ENCODE results near the gene CRB1. TPM values are rescaled to one million over a fixed set of nuclear protein-coding genes. Genes with fewer than 3 reads are reported as not detected.

The CRB1 gene
- total RNA-seq, 1 experiment from 2014 or later: not detected

- H3K4me2 ChIP-seq (ENCODE audit: insufficient read depth, insufficient read length, low read length): no peak overlapping the region
- H3K27me3 Mint-ChIP-seq (ENCODE audit: low read depth): no peaks in the 10 kb centered on the region
- no CpG with 5 or more reads among the region's 4 CpGs for WGBS (ENCODE audit: extremely low coverage, insufficient read length, low lambda C conversion rate)
Measured at GRCh38 chr1:197285526-197286205, 17.6 kb downstream of the CRB1 start.

More at GRCh38 chr1:197285526-197286205, 17.6 kb downstream of the CRB1 start:
- no peak overlapping the region for H3K18ac ChIP-seq (ENCODE audit: insufficient read length, low read depth, low read length)
- no peak overlapping the region for H3T11ph ChIP-seq (ENCODE audit: low read length)
- DNase-seq: no peak
- Mint-ChIP-seq H3K27ac (no peak overlapping the region), H3K4me3 (no peak overlapping the region), H3K4me1 (peaks cover 5 to 8% of the 10 kb centered on the region in 2 experiments), H3K9me3 (no peaks in the 10 kb centered on the region), H3K36me3 (ENCODE audit: insufficient read depth in 1 of 3, low read depth in 3 of 3) (no peaks in the 10 kb centered on the region)
- no peak overlapping the region for H3K4ac ChIP-seq (ENCODE audit: low read depth, low read length)
- no peak overlapping the region for H4K91ac ChIP-seq (ENCODE audit: insufficient read length, low read depth, low read length)
- H2BK12ac ChIP-seq (ENCODE audit: insufficient read length, low read depth, low read length): no peak overlapping the region
- H3K4me1 ChIP-seq (ENCODE audit: insufficient read depth, low read length): no peaks in the 10 kb centered on the region; the same call in 1 of the 2 replicates
- no peak for TF ChIP-seq CTCF (conservative IDR thresholded peaks at IDR 0.05)
- no peak overlapping the region for H3K27ac ChIP-seq (ENCODE audit: insufficient read length, low read depth, low read length)
- H3K23ac ChIP-seq (ENCODE audit: insufficient read length, low read depth, low read length): no peak overlapping the region
- no peak overlapping the region for H4K5ac ChIP-seq (ENCODE audit: insufficient read length, low read depth, low read length)
- H3K14ac ChIP-seq (ENCODE audit: insufficient read depth, low read length): no peak overlapping the region
- H2BK15ac ChIP-seq (ENCODE audit: low read depth, low read length): no peak overlapping the region
- H3K27me3 ChIP-seq (ENCODE audit: insufficient read depth, low read length): no peaks in the 10 kb centered on the region
- no peaks in the 10 kb centered on the region for H4K20me1 ChIP-seq (ENCODE audit: control insufficient read depth, insufficient read depth, insufficient read length)
- no peak overlapping the region for H4K8ac ChIP-seq (replicated peaks; ENCODE audit: insufficient read length, low read depth, low read length)
- H2AFZ ChIP-seq (ENCODE audit: low read length): no peak overlapping the region
- H3K9ac ChIP-seq (ENCODE audit: extremely low read depth, insufficient read length, low read length): no peak overlapping the region
- H3K79me2 ChIP-seq (ENCODE audit: insufficient read depth, low read length): no peaks in the 10 kb centered on the region
- no peaks in the 10 kb centered on the region for H3K23me2 ChIP-seq (ENCODE audit: insufficient read length, low read depth, low read length, poor library complexity, severe bottlenecking)
- H3K79me1 ChIP-seq (ENCODE audit: insufficient read depth, low read depth, low read length, poor library complexity, severe bottlenecking): no peaks in the 10 kb centered on the region
- H2BK5ac ChIP-seq (ENCODE audit: insufficient read length, low read length): no peak overlapping the region
- no peak overlapping the region for H2BK120ac ChIP-seq (ENCODE audit: low read depth, low read length, poor library complexity, severe bottlenecking)
- no peak overlapping the region for H3K56ac ChIP-seq (ENCODE audit: insufficient read length, low read depth, low read length)
- H3K9me3 ChIP-seq (ENCODE audit: control insufficient read depth, low read depth, low read length): no peaks in the 10 kb centered on the region
- H2BK20ac ChIP-seq (ENCODE audit: low read depth, low read length, poor library complexity, severe bottlenecking): no peak overlapping the region
- H2AK5ac ChIP-seq (ENCODE audit: insufficient read length, low read length): no peak overlapping the region
